CD14-positive monocyte (primary cell): ENCODE results near the gene NOD2. TPM values are rescaled to one million over a fixed set of nuclear protein-coding genes. Genes with fewer than 3 reads are reported as not detected.

Experiments
- DNase-seq, 3 donors: peaks; one replicate each; pipeline ENCODE4 v3.0.0-alpha.2; 2011 to 2022
- H2AFZ ChIP-seq: 2 replicates; pipeline ENCODE4 v1.6.0; 2012; ENCODE audit warnings: mild to moderate bottlenecking, low read depth, low read length, inconsistent platforms; ENCODE audit not compliant: insufficient read depth, poor library complexity, severe bottlenecking
- H3K27ac ChIP-seq, 2 donors: 1 replicate in 1 of 2; 2 replicates in 1 of 2; pipeline ENCODE4 v1.5.1; 2012 to 2013; ENCODE audit warnings: low read length in 2 of 2, control low read depth in 1 of 2, inconsistent platforms in 1 of 2, low read depth in 1 of 2, mild to moderate bottlenecking in 1 of 2
- H3K27me3 ChIP-seq, 2 donors: one replicate each; pipeline versions ENCODE4 v1.6.0 to v1.6.1; 2011 to 2013; ENCODE audit warnings: low read length in 2 of 2; ENCODE audit not compliant: control insufficient read depth in 2 of 2, insufficient read depth in 2 of 2
- H3K36me3 ChIP-seq, 2 donors: replicated peaks in 1 of 2; 1 replicate in 1 of 2; 2 replicates in 1 of 2; pipeline versions ENCODE4 v1.5.1 to v1.6.1; 2012 to 2013; ENCODE audit warnings: low read length in 2 of 2, control low read depth in 1 of 2, inconsistent platforms in 1 of 2, mild to moderate bottlenecking in 1 of 2; ENCODE audit not compliant: insufficient read depth in 2 of 2, control insufficient read depth in 1 of 2
- H3K4me1 ChIP-seq, 2 donors: 1 replicate in 1 of 2; 2 replicates in 1 of 2; pipeline versions ENCODE4 v1.5.1 to v1.6.1; 2012 to 2013; ENCODE audit warnings: low read length in 2 of 2, control low read depth in 1 of 2, inconsistent platforms in 1 of 2, mild to moderate bottlenecking in 1 of 2, moderate library complexity in 1 of 2; ENCODE audit not compliant: insufficient read depth in 2 of 2, control insufficient read depth in 1 of 2
- H3K4me2 ChIP-seq: replicated peaks from 2 replicates; pipeline ENCODE3; 2012; ENCODE audit warnings: low read length, moderate library complexity, mild to moderate bottlenecking; ENCODE audit not compliant: poor library complexity, severe bottlenecking; ENCODE audit errors: extremely low read depth
- H3K4me3 ChIP-seq, 3 experiments: fragments of 200-600 bp in 1 of 3; sonication (generic) in 1 of 3; replicated peaks in 1 of 3; 1 replicate in 2 of 3; 2 replicates in 1 of 3; pipeline ENCODE4 v1.5.1; 2011 to 2013; ENCODE audit warnings: low read length in 3 of 3, mild to moderate bottlenecking in 3 of 3, control low read depth in 2 of 3, low read depth in 2 of 3, inconsistent platforms in 1 of 3, moderate library complexity in 1 of 3
- H3K79me2 ChIP-seq: 2 replicates; pipeline ENCODE4 v1.6.0; 2012; ENCODE audit warnings: mild to moderate bottlenecking, control low read depth, inconsistent platforms, low read length, moderate library complexity; ENCODE audit not compliant: insufficient read depth
- H3K9ac ChIP-seq: 2 replicates; pipeline ENCODE4 v1.6.0; 2017; ENCODE audit warnings: low read length, mild to moderate bottlenecking; ENCODE audit not compliant: insufficient read depth, poor library complexity, severe bottlenecking
- H3K9me3 ChIP-seq, 2 donors: replicated peaks in 1 of 2; 1 replicate in 1 of 2; 2 replicates in 1 of 2; pipeline versions ENCODE4 v1.5.1 to v1.6.1; 2012 to 2013; ENCODE audit warnings: low read length in 2 of 2, control low read depth in 1 of 2; ENCODE audit not compliant: control insufficient read depth in 1 of 2, insufficient read depth in 1 of 2
- H4K20me1 ChIP-seq: 2 replicates; pipeline ENCODE4 v1.6.0; 2012; ENCODE audit warnings: mild to moderate bottlenecking, low read length, control low read depth, moderate library complexity; ENCODE audit not compliant: insufficient read depth
- H3K27ac Mint-ChIP-seq, 7 donors: one replicate each; pipeline ENCODE4 v1.8.0; 2020; ENCODE audit warnings: mild to moderate bottlenecking in 7 of 7, mixed read lengths in 7 of 7, moderate library complexity in 6 of 7, inconsistent platforms in 2 of 7
- H3K27me3 Mint-ChIP-seq, 3 donors: one replicate each; pipeline ENCODE4 v1.8.0; 2021 to 2022; ENCODE audit warnings: low read depth in 3 of 3, mild to moderate bottlenecking in 3 of 3, mixed read lengths in 3 of 3, moderate library complexity in 3 of 3, inconsistent platforms in 1 of 3
- H3K36me3 Mint-ChIP-seq, 2 donors: one replicate each; pipeline ENCODE4 v1.8.0; 2020; ENCODE audit warnings: mixed read lengths in 2 of 2, inconsistent platforms in 1 of 2, mild to moderate bottlenecking in 1 of 2
- H3K4me1 Mint-ChIP-seq: one replicate; pipeline ENCODE4 v1.8.0; 2020; ENCODE audit warnings: mild to moderate bottlenecking, mixed read lengths
- H3K4me3 Mint-ChIP-seq, 2 donors: one replicate each; pipeline ENCODE4 v1.8.0; 2020; ENCODE audit warnings: mild to moderate bottlenecking in 2 of 2, mixed read lengths in 2 of 2, moderate library complexity in 1 of 2
- H3K9me3 Mint-ChIP-seq, 7 donors: one replicate each; pipeline ENCODE4 v1.8.0; 2020 to 2022; ENCODE audit warnings: mixed read lengths in 7 of 7, mild to moderate bottlenecking in 6 of 7, moderate library complexity in 6 of 7, inconsistent platforms in 2 of 7
- CTCF ChIP-seq: fragments of 200-600 bp; IDR thresholded peaks from one replicate; pipeline ENCODE4 v1.8.0; 2022; ENCODE audit warnings: antibody characterized with exemption, mild to moderate bottlenecking
- WGBS: methylation state at CpG from one replicate; pipeline ENCODE4 v1.1.5; 2013; ENCODE audit warnings: missing lambda C conversion rate; ENCODE audit not compliant: insufficient coverage; 5-methylcytosine and 5-hydroxymethylcytosine counted together
- intact Hi-C, 2 donors: fragments of 100-400 bp; cut with micrococcal nuclease; formaldehyde crosslinking; loops; one replicate each; pipeline versions ENCODE4 v1.15.0 to v1.15.1; 2023
- polyA plus RNA-seq, 3 donors: library from polyadenylated mRNA; depleted of rRNA in 1 of 3; unstranded in 2 of 3; stranded (reverse) in 1 of 3; fragments of 300-500 nt in 2 of 3; fragments of >200 nt in 1 of 3; fragmentation: Illumina TruSeq in 2 of 3; gene quantifications; 1 replicate in 2 of 3; 2 replicates in 1 of 3; pipeline ENCODE4 v1.2.3, GENCODE V29; 2012 to 2021

The NOD2 gene
- polyA plus RNA-seq, 3 donors, result 18.5 to 83.3 (median 29.7) TPM

DNA sequence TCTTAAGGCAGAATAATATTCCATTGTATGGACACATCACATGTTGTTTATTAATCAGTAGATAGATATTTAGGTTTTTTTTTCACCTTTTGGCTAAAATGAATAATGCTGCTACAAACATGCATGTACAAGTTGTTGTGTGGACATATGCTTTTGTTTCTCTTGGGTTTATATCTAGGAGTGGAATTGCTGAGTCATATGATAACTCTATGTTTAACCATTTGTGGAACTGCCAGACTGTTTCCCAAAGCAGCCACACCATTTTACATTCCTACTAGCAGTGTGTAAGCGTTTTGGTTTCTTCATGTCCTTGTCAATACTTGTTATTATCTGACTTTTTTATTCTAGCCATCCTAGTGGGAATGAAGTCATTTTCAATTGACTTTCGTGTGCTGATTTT is 69.8 kb downstream of the NOD2 start:
- WGBS, result no CpG with 5 or more reads among the region's 2 CpGs
- Histone ChIP-seq H3K27ac (no peak overlapping the region), H3K79me2 (peaks cover 93% of the 10 kb centered on the region), H3K27me3 (no peaks in the 10 kb centered on the region), H3K4me1 (peaks cover 0 to 12% of the 10 kb centered on the region in 2 donors), H3K9ac (no peak overlapping the region), H3K9me3 (peaks cover 0 to 25% of the 10 kb centered on the region in 2 donors), H2AFZ (no peak overlapping the region), H3K36me3 (peaks cover 50 to 89% of the 10 kb centered on the region in 2 donors), H3K4me3 (no peak overlapping the region), H3K4me2 (no peak overlapping the region), H4K20me1 (peaks cover 99% of the 10 kb centered on the region)
- H3K4me3 Mint-ChIP-seq, result no peak overlapping the region
- peaks cover 76 to 87% of the 10 kb centered on the region in 2 donors for H3K36me3 Mint-ChIP-seq
- peaks cover 3 to 16% (median 8%) of the 10 kb centered on the region in 7 donors for H3K9me3 Mint-ChIP-seq
- TF ChIP-seq CTCF, result no peak
- no peaks in the 10 kb centered on the region for H3K27me3 Mint-ChIP-seq
- no peak overlapping the region for H3K27ac Mint-ChIP-seq
- DNase-seq, result no peak
- intact Hi-C loops, result no loop called here
- peaks cover 9% of the 10 kb centered on the region for H3K4me1 Mint-ChIP-seq

DNA sequence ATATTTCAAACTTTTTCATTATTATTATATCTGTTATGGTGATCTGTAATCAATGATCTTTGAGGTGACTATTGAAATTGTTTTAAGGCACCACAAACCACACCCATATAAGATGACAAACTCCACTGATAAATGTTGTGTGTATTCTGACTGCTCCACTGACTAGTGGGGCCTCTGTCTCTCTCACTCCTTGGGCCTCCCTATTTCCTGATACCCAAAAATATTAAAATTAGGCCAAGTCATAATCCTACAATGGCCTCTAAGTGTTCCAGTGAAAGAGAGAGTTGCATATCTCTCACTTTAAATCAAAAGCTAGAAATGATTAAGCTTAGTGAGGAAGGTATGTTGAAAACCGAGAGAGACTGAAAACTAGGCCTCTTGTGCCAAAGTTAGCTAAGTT is 71.9 kb downstream of the NOD2 start:
- Histone ChIP-seq H3K27ac (no peak overlapping the region), H3K9ac (no peak overlapping the region), H3K4me1 (peaks cover 0 to 12% of the 10 kb centered on the region in 2 donors), H3K27me3 (no peaks in the 10 kb centered on the region), H3K36me3 (peaks cover 55 to 88% of the 10 kb centered on the region in 2 donors), H4K20me1 (peaks cover 99% of the 10 kb centered on the region), H3K9me3 (peaks cover 0 to 25% of the 10 kb centered on the region in 2 donors), H2AFZ (no peak overlapping the region), H3K4me2 (no peak overlapping the region), H3K4me3 (no peak overlapping the region), H3K79me2 (peaks cover 95% of the 10 kb centered on the region)
- intact Hi-C loops, result no loop called here
- Mint-ChIP-seq H3K9me3 (peaks cover 5 to 21% (median 13%) of the 10 kb centered on the region in 7 donors), H3K4me3 (no peak overlapping the region), H3K4me1 (peaks cover 9% of the 10 kb centered on the region), H3K27me3 (peaks cover 0 to 1% (median 0%) of the 10 kb centered on the region in 3 donors), H3K27ac (no peak overlapping the region), H3K36me3 (peaks cover 79 to 90% of the 10 kb centered on the region in 2 donors)
- 100% methylated on average over 1 of the region's 1 CpG for WGBS
- no peak for DNase-seq
- no peak for TF ChIP-seq CTCF
